GM12892 (cell line): ENCODE measurements around the gene TNFSF8.

Source experiments
- POLR2A ChIP-seq: IDR thresholded peaks from 2 replicates; pipeline ENCODE4 v1.6.1; 2011; ENCODE audit warnings: low read depth, low read length, control low read depth
- POLR2AphosphoS5 ChIP-seq: IDR thresholded peaks from 2 replicates; pipeline ENCODE4 v1.6.1; 2011; ENCODE audit warnings: low read depth, low read length, control low read depth
- TAF1 ChIP-seq: IDR thresholded peaks from 2 replicates; pipeline ENCODE4 v1.6.1; 2011; ENCODE audit warnings: low read depth, mild to moderate bottlenecking, control low read depth, low read length, borderline replicate concordance

- TF ChIP-seq TAF1, result no peak
- no peak for TF ChIP-seq POLR2AphosphoS5
- no peak for TF ChIP-seq POLR2A
Observed at GRCh38 chr9:114880291-114880745, 50.1 kb downstream of the TNFSF8 start.
